Suprapubic skin (tissue), 4 donors: ENCODE data around the gene DCST2. TPM values are rescaled to one million over a fixed set of nuclear protein-coding genes. Genes with fewer than 3 reads are reported as not detected.

Experiments
- DNase-seq, 2 donors: peaks; one replicate each; pipeline ENCODE4 v3.0.0-alpha.2; 2019; ENCODE audit warnings: low spot score in 2 of 2
- H3K27ac ChIP-seq: fragments of 200-600 bp; sonication (generic); one replicate; pipeline ENCODE4 v1.5.1; 2019
- H3K27me3 ChIP-seq: fragments of 200-600 bp; sonication (generic); one replicate; pipeline ENCODE4 v1.5.1; 2019
- H3K36me3 ChIP-seq: fragments of 200-600 bp; sonication (generic); one replicate; pipeline ENCODE4 v1.5.1; 2019
- H3K4me1 ChIP-seq: fragments of 200-600 bp; sonication (generic); one replicate; pipeline ENCODE4 v1.5.1; 2019
- H3K4me3 ChIP-seq: fragments of 200-600 bp; sonication (generic); one replicate; pipeline ENCODE4 v1.5.1; 2019; ENCODE audit warnings: mild to moderate bottlenecking
- H3K9me3 ChIP-seq: fragments of 200-600 bp; sonication (generic); one replicate; pipeline ENCODE4 v1.5.1; 2019
- EP300 ChIP-seq: sonication (generic); formaldehyde crosslinking; IDR thresholded peaks from one replicate; pipeline ENCODE4 v1.6.1; 2017; ENCODE audit warnings: antibody characterized with exemption
- POLR2A ChIP-seq, 2 donors: fragments of 450-650 bp; IDR thresholded peaks; one replicate each; pipeline ENCODE4 v1.6.1; 2017; ENCODE audit warnings: antibody characterized with exemption in 2 of 2, mild to moderate bottlenecking in 2 of 2, moderate library complexity in 2 of 2
- POLR2AphosphoS5 ChIP-seq, 3 donors: sonication (generic); formaldehyde crosslinking; IDR thresholded peaks; one replicate each; pipeline ENCODE4 v1.6.1; 2017; ENCODE audit warnings: antibody characterized with exemption in 3 of 3
- WGBS: methylation state at CpG from one replicate; pipeline ENCODE4 v1.1.5; 2018; 5-methylcytosine and 5-hydroxymethylcytosine counted together
- total RNA-seq, 4 donors: library from RNA; depleted of rRNA; stranded (reverse); fragments of >200 nt; gene quantifications; one replicate each; pipeline ENCODE4 v1.1.0, GENCODE V29; 2016
- TF ChIP-seq, protein P1 (sequence below), 2 donors: fragments of 200-600 bp in 1 of 2; fragments of 450-650 bp in 1 of 2; sonication (generic) in 1 of 2; IDR thresholded peaks; one replicate each; pipeline ENCODE4 v1.5.1; 2016 to 2019; ENCODE audit warnings: antibody characterized with exemption in 2 of 2, mild to moderate bottlenecking in 1 of 2, moderate library complexity in 1 of 2

The DCST2 gene
- total RNA-seq, 4 donors from 2014 or later = 13.4 to 36.0 (median 14.5) TPM

- Histone ChIP-seq H3K27ac (peak overlapping the region; percentile 94), H3K36me3 (peaks cover 25% of the 10 kb centered on the region), H3K27me3 (no peaks in the 10 kb centered on the region), H3K9me3 (no peaks in the 10 kb centered on the region), H3K4me3 (no peak overlapping the region), H3K4me1 (peaks cover 97% of the 10 kb centered on the region)
- TF ChIP-seq, protein P1, sequence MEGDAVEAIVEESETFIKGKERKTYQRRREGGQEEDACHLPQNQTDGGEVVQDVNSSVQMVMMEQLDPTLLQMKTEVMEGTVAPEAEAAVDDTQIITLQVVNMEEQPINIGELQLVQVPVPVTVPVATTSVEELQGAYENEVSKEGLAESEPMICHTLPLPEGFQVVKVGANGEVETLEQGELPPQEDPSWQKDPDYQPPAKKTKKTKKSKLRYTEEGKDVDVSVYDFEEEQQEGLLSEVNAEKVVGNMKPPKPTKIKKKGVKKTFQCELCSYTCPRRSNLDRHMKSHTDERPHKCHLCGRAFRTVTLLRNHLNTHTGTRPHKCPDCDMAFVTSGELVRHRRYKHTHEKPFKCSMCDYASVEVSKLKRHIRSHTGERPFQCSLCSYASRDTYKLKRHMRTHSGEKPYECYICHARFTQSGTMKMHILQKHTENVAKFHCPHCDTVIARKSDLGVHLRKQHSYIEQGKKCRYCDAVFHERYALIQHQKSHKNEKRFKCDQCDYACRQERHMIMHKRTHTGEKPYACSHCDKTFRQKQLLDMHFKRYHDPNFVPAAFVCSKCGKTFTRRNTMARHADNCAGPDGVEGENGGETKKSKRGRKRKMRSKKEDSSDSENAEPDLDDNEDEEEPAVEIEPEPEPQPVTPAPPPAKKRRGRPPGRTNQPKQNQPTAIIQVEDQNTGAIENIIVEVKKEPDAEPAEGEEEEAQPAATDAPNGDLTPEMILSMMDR (IDR thresholded peaks at IDR 0.05) = no peak
- 56% methylated on average over 9 of the region's 16 CpGs for WGBS
- DNase-seq = no peak
These were observed 17.9 kb downstream of the DCST2 start for GRCh38 chr1:155015527-155016230.

GRCh38 chr1:155014709-155015508 lies 18.7 kb downstream of the DCST2 start:
- TF ChIP-seq EP300 = no peak
- TF ChIP-seq, protein P1 (IDR thresholded peaks at IDR 0.05) = no peak
- no peak for TF ChIP-seq POLR2AphosphoS5 (IDR thresholded peaks at IDR 0.05)
- no peak for TF ChIP-seq POLR2A (IDR thresholded peaks at IDR 0.05)
- Histone ChIP-seq H3K9me3 (no peaks in the 10 kb centered on the region), H3K4me1 (peaks cover 97% of the 10 kb centered on the region), H3K36me3 (peaks cover 25% of the 10 kb centered on the region), H3K4me3 (no peak overlapping the region), H3K27me3 (no peaks in the 10 kb centered on the region), H3K27ac (peak overlapping the region; percentile 96)
- DNase-seq = no peak
- 84% methylated on average over 12 of the region's 31 CpGs for WGBS

DNA sequence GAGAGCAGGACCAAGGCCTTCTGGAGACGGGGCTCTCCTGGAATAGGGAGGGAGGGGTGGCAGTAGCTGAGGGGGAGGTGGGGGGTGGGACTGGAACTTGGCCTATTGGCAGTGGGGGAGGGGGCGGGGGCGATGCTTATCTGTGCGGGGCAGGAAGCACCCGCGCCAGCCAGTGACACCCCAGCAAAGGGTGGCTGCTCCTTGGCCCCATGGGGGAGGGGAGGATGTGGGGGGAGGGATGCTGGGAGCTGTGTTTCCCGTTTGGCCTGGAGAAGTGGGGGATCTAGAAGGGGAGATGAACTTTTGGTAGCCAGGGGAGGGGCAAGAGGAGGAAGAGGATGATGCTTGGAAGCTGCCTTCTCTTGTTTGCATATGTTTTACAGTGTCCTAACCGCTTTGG lies 19.9 kb downstream of the DCST2 start:
- Histone ChIP-seq H3K9me3 (no peaks in the 10 kb centered on the region), H3K27me3 (no peaks in the 10 kb centered on the region), H3K36me3 (peaks cover 25% of the 10 kb centered on the region), H3K4me3 (peak overlapping the region; percentile 97), H3K4me1 (peaks cover 89% of the 10 kb centered on the region), H3K27ac (peak overlapping the region; percentile 96)
- DNase-seq = no peak
- TF ChIP-seq, protein P1 (IDR thresholded peaks at IDR 0.05) = no peak
- no peak for TF ChIP-seq POLR2A (IDR thresholded peaks at IDR 0.05)
- WGBS = 36% methylated on average over 3 of the region's 8 CpGs

DNA sequence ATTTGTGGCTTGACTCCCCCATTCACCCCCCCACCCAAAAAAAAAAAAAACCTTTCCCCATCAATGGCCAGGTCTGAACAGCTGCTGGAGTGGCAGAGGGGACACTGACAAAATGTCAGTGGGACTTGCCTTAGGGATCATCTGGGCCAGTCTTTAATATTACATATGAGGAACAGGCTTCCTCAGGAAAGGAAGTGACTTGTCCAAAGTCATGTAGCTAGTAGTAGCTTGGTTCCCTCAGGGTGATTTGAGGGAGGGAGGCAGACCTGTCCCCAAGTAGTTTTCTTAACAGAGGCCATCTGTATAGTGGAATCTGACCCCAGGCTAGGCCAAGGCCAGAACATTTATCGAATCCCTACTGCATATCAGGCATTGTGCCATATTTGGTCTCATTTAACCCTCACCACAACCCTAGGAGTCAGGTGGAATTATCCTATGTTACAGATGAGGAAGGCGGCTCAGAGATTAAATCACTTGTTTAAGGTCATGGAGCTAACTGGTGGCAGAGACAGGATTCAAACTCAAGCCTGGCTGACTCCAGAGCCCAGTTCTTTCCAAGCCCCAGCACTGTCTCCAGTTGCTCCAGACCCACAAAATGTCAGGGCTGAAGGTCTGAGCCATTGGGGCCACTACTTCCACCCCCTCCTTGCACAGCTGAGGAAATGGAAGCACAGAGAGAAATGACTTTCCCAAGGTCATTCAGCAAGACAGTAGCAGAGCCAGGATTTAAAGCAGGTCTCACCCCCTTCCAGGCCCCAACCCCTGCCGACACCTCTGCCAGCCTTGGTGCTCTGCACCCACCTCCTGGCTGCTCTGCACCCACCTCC lies 20.6 kb downstream of the DCST2 start:
- no peak for DNase-seq
- Histone ChIP-seq H3K9me3 (no peaks in the 10 kb centered on the region), H3K4me1 (peaks cover 89% of the 10 kb centered on the region), H3K4me3 (peak overlapping the region; percentile 97), H3K36me3 (peaks cover 25% of the 10 kb centered on the region), H3K27me3 (no peaks in the 10 kb centered on the region), H3K27ac (peak overlapping the region; percentile 96)
- TF ChIP-seq POLR2AphosphoS5 (IDR thresholded peaks at IDR 0.05) = no peak
- TF ChIP-seq, protein P1 (IDR thresholded peaks at IDR 0.05) = no peak
- no peak for TF ChIP-seq EP300
- TF ChIP-seq POLR2A (IDR thresholded peaks at IDR 0.05) = no peak
- WGBS = 44% methylated on average over 2 of the region's 3 CpGs
